GM12878 (cell line): ENCODE results near the gene NPSR1. TPM values are rescaled to one million over a fixed set of nuclear protein-coding genes. Genes with fewer than 3 reads are reported as not detected.

Experiments used
- ATAC-seq: fragments of 200-7000 bp; cut with Tn5 transposase; 3 replicates; pipeline ENCODE4 v1.9.1; 2020; ENCODE audit warnings: mild to moderate bottlenecking, moderate library complexity
- BruUV-seq: library from RNA; stranded (reverse); fragments of 400-500 nt; replicated peaks from 2 replicates; lab custom pipeline; 2021; lab: Mats Ljungman, UMichigan
- CTCF ChIA-PET: fragments of 300-600 bp; sonication (Branson Sonifier 250); formaldehyde crosslinking; extraction: SDS; loops from one replicate; lab custom pipeline; 2021; ENCODE audit warnings: inconsistent platforms; lab: Yijun Ruan, JAX
- POLR2A ChIA-PET: fragments of 350-600 bp; formaldehyde crosslinking; extraction: SDS; loops from one replicate; lab custom pipeline; 2021; ENCODE audit warnings: inconsistent platforms; lab: Charles Lee
- RAD21 ChIA-PET: fragments of 300-600 bp; sonication (Branson Sonifier 250); formaldehyde crosslinking; loops from one replicate; lab custom pipeline; 2023; ENCODE audit warnings: antibody characterized with exemption; ENCODE audit not compliant: unreplicated experiment; lab: Charles Lee
- SMC1A ChIA-PET: fragments of 300-600 bp; sonication (Branson Sonifier 250); formaldehyde crosslinking; loops from one replicate; lab custom pipeline; 2023; ENCODE audit not compliant: unreplicated experiment, uncharacterized antibody; lab: Charles Lee
- DNase-seq: peaks from one replicate; pipeline ENCODE4 v3.0.0-alpha.2; 2011; ENCODE audit warnings: low read depth, low spot score
- FAIRE-seq: peaks from 3 replicates; lab custom pipeline; 2011; peaks lifted over from hg19 to GRCh38; lab: Jason Lieb, UNC
- H2AFZ ChIP-seq: 2 replicates; pipeline ENCODE4 v1.6.0; 2011; ENCODE audit warnings: low read depth, low read length, control low read depth; ENCODE audit not compliant: control insufficient read depth
- H3K27ac ChIP-seq: 2 replicates; pipeline ENCODE4 v1.5.1; 2011; ENCODE audit warnings: control low read depth; ENCODE audit not compliant: control insufficient read depth, insufficient read depth
- H3K27me3 ChIP-seq, 2 experiments: replicated peaks in 1 of 2; 2 replicates each; pipeline versions ENCODE4 v1.6.0 to v1.6.1; 2011; ENCODE audit warnings: low read length in 1 of 2; ENCODE audit not compliant: control insufficient read depth in 2 of 2, insufficient read depth in 2 of 2
- H3K36me3 ChIP-seq, 2 experiments: 2 replicates each; pipeline ENCODE4 v1.5.1; 2011; ENCODE audit warnings: low read length in 1 of 2; ENCODE audit not compliant: control insufficient read depth in 2 of 2, insufficient read depth in 2 of 2
- H3K4me1 ChIP-seq: 2 replicates; pipeline ENCODE4 v1.6.1; 2011; ENCODE audit warnings: mild to moderate bottlenecking, low read length, moderate library complexity, mixed read lengths; ENCODE audit not compliant: control insufficient read depth, insufficient read depth
- H3K4me2 ChIP-seq: 2 replicates; pipeline ENCODE4 v1.6.0; 2011; ENCODE audit warnings: control low read depth; ENCODE audit not compliant: control insufficient read depth, insufficient read depth
- H3K4me3 ChIP-seq: fragments of 200-600 bp; sonication (generic); 2 replicates; pipeline ENCODE4 v1.5.1; 2016
- H3K79me2 ChIP-seq: 2 replicates; pipeline ENCODE4 v1.6.0; 2011; ENCODE audit warnings: low read length; ENCODE audit not compliant: control insufficient read depth, insufficient read depth
- H3K9ac ChIP-seq: 2 replicates; pipeline ENCODE4 v1.8.0; 2011; ENCODE audit warnings: low read length, control low read depth, mixed read lengths; ENCODE audit not compliant: control insufficient read depth, insufficient read depth
- H3K9me3 ChIP-seq: replicated peaks from 3 replicates; pipeline ENCODE4 v1.5.1; 2011; ENCODE audit warnings: mild to moderate bottlenecking, low read length; ENCODE audit not compliant: control insufficient read depth, insufficient read depth
- H4K20me1 ChIP-seq: 2 replicates; pipeline ENCODE4 v1.6.0; 2011; ENCODE audit not compliant: control insufficient read depth, insufficient read depth
- CHD4 ChIP-seq: fragments of 200-600 bp; sonication (generic); IDR thresholded peaks from 2 replicates; pipeline ENCODE4 v1.6.1; 2016; ENCODE audit warnings: mild to moderate bottlenecking
- HDGF ChIP-seq: fragments of 450-650 bp; IDR thresholded peaks from 2 replicates; pipeline ENCODE4 v1.6.1; 2016; ENCODE audit warnings: antibody characterized with exemption
- KLF5 ChIP-seq: fragments of 450-650 bp; IDR thresholded peaks from 2 replicates; pipeline ENCODE4 v1.6.1; 2014; ENCODE audit warnings: mild to moderate bottlenecking; ENCODE audit not compliant: partially characterized antibody
- MLLT1 ChIP-seq: fragments of 450-650 bp; IDR thresholded peaks from 2 replicates; pipeline ENCODE4 v1.6.1; 2016; ENCODE audit warnings: mild to moderate bottlenecking
- NR2C2 ChIP-seq: IDR thresholded peaks from 2 replicates; pipeline ENCODE4 v1.6.1; 2011; ENCODE audit warnings: borderline replicate concordance, low read depth; ENCODE audit not compliant: control insufficient read depth, insufficient read length
- TAF1 ChIP-seq: IDR thresholded peaks from 2 replicates; pipeline ENCODE4 v1.6.1; 2011; ENCODE audit warnings: mild to moderate bottlenecking, low read depth, low read length, borderline replicate concordance
- ZNF384 ChIP-seq: IDR thresholded peaks from 2 replicates; pipeline ENCODE4 v1.6.1; 2012; ENCODE audit warnings: low read depth, mild to moderate bottlenecking, low read length, improper control_type of control experiment, borderline replicate concordance
- whole genome bisulfite sequencing: methylation state at CpG from one replicate; pipeline ENCODE4 v1.1.6; 2016; ENCODE audit warnings: low lambda C conversion rate; ENCODE audit not compliant: insufficient replicate concordance, insufficient coverage; ENCODE audit errors: missing lambda C conversion rate; 5-methylcytosine and 5-hydroxymethylcytosine counted together
- in situ Hi-C: fragments of 300-500 bp; cut with MboI; formaldehyde crosslinking; loops from 9 replicates; pipeline ENCODE4 v1.14.3; 2018; ENCODE audit warnings: mixed read lengths
- intact Hi-C: fragments of 100-400 bp; cut with micrococcal nuclease; formaldehyde crosslinking; loops from one replicate; pipeline ENCODE4 v1.14.2; 2022; ENCODE audit not compliant: unreplicated experiment
- polyA plus RNA-seq, 11 experiments: library from polyadenylated mRNA; depleted of rRNA in 4 of 11; unstranded in 6 of 11; stranded (reverse) in 5 of 11; fragments of >200 nt; fragmentation: Nextera tagmentation in 4 of 11; fragmentation: Illumina TruSeq in 1 of 11; extraction: Ambion mirVana in 4 of 11; extraction: Trizol in 1 of 11; gene quantifications; 1 replicate in 1 of 11; 2 replicates in 10 of 11; pipeline versions ENCODE4 v1.2.1 to v1.2.3, GENCODE V29; 2011 to 2016; ENCODE audit warnings: inconsistent platforms in 2 of 11, missing spikeins in 2 of 11, low read depth in 1 of 11
- total RNA-seq, 4 experiments: library from RNA; depleted of rRNA in 3 of 4; stranded (reverse); fragments of >200 nt in 3 of 4; fragmentation: Illumina TruSeq in 1 of 4; extraction: Trizol in 1 of 4; gene quantifications; 2 replicates each; pipeline versions ENCODE4 v1.2.1 to v1.2.3, GENCODE V29; 2013 to 2021
- TF ChIP-seq, protein P1 (sequence below): fragments of 450-650 bp; IDR thresholded peaks from 2 replicates; pipeline ENCODE4 v1.6.1; 2017; ENCODE audit warnings: mild to moderate bottlenecking
- TF ChIP-seq, protein P2 (sequence below): fragments of 150-350 bp; IDR thresholded peaks from 2 replicates; pipeline ENCODE4 v1.6.1; 2014; ENCODE audit warnings: mild to moderate bottlenecking, low read depth, low read length

NPSR1 gene
- total and polyA plus RNA-seq, 10 of the 15 experiments (the other 5 are each of a cell fraction or from before 2014, with no cell fraction given): 0.20 TPM; not detected in 9

GRCh38 chr7:34825221-34825620 lies 167.2 kb downstream of the NPSR1 start:
- H3K27me3 ChIP-seq: peaks cover 0 to 1% of the 10 kb centered on the region in 2 experiments; a peak in 1 of 4 replicates
- no peak overlapping the region for H3K4me3 ChIP-seq
- no peak overlapping the region for H3K27ac ChIP-seq
- no peaks in the 10 kb centered on the region for H3K36me3 ChIP-seq
- H3K4me2 ChIP-seq: no peak overlapping the region
- in situ Hi-C loops: no loop called here
- POLR2A ChIA-PET: no interaction called here
- ATAC-seq (no peak), DNase-seq (no peak), FAIRE-seq (no peak)
- SMC1A ChIA-PET: interaction anchor here (0.6 to 2.3 kb wide), 4 partner anchors 22 to 152 kb away, joined by 3 to 13 read pairs (median 4); no protein-coding TSS in a partner anchor
- CTCF ChIA-PET: interaction anchor here (0.7 to 4.1 kb wide), 6 partner anchors 67 to 211 kb away, joined by 3 to 35 read pairs (median 7); no protein-coding TSS in a partner anchor
- H4K20me1 ChIP-seq: no peaks in the 10 kb centered on the region
- no peaks in the 10 kb centered on the region for H3K4me1 ChIP-seq
- 17% methylated on average over 2 of the region's 2 CpGs for WGBS
- no TSS peak for BruUV-seq
- intact Hi-C loops: no loop called here
- TF ChIP-seq, protein P1, sequence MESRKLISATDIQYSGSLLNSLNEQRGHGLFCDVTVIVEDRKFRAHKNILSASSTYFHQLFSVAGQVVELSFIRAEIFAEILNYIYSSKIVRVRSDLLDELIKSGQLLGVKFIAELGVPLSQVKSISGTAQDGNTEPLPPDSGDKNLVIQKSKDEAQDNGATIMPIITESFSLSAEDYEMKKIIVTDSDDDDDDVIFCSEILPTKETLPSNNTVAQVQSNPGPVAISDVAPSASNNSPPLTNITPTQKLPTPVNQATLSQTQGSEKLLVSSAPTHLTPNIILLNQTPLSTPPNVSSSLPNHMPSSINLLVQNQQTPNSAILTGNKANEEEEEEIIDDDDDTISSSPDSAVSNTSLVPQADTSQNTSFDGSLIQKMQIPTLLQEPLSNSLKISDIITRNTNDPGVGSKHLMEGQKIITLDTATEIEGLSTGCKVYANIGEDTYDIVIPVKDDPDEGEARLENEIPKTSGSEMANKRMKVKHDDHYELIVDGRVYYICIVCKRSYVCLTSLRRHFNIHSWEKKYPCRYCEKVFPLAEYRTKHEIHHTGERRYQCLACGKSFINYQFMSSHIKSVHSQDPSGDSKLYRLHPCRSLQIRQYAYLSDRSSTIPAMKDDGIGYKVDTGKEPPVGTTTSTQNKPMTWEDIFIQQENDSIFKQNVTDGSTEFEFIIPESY: no peak
- TF ChIP-seq MLLT1 (no peak), NR2C2 (no peak), CHD4 (no peak), HDGF (no peak), KLF5 (no peak), ZNF384 (no peak), TAF1 (no peak)
- TF ChIP-seq, protein P2, sequence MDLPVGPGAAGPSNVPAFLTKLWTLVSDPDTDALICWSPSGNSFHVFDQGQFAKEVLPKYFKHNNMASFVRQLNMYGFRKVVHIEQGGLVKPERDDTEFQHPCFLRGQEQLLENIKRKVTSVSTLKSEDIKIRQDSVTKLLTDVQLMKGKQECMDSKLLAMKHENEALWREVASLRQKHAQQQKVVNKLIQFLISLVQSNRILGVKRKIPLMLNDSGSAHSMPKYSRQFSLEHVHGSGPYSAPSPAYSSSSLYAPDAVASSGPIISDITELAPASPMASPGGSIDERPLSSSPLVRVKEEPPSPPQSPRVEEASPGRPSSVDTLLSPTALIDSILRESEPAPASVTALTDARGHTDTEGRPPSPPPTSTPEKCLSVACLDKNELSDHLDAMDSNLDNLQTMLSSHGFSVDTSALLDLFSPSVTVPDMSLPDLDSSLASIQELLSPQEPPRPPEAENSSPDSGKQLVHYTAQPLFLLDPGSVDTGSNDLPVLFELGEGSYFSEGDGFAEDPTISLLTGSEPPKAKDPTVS: no peak
- H2AFZ ChIP-seq: no peak overlapping the region
- RAD21 ChIA-PET: interaction anchor here (1.4 to 2.5 kb wide), 5 partner anchors 67 to 211 kb away, joined by 3 to 28 read pairs (median 7); no protein-coding TSS in a partner anchor
- H3K79me2 ChIP-seq: no peaks in the 10 kb centered on the region
- no peak overlapping the region for H3K9ac ChIP-seq
- no peaks in the 10 kb centered on the region for H3K9me3 ChIP-seq
